DOHH2 (cell line): ENCODE data around the gene NPFFR1.

Source experiments
- CTCF ChIP-seq: fragments of 200-600 bp; sonication (generic); IDR thresholded peaks from one replicate; pipeline ENCODE4 v1.5.1; 2014; ENCODE audit warnings: antibody characterized with exemption, mild to moderate bottlenecking, low read depth, low read length; ENCODE audit not compliant: poor library complexity, severe bottlenecking
- EZH2phosphoT487 ChIP-seq: fragments of 200-600 bp; sonication (generic); IDR thresholded peaks from 2 replicates; pipeline ENCODE4 v1.6.1; 2017; ENCODE audit warnings: borderline replicate concordance, mild to moderate bottlenecking, antibody characterized with exemption, low read length, moderate library complexity, mixed read lengths

- TF ChIP-seq CTCF (no peak), EZH2phosphoT487 (no peak)
Observed at GRCh38 chr10:70221030-70221429, 62.8 kb downstream of the NPFFR1 start.
